GM19099 (cell line): ENCODE measurements around the gene PRKAG3.

Experiments
- POLR2A ChIP-seq: IDR thresholded peaks from 3 replicates; pipeline ENCODE4 v1.6.1; 2011; ENCODE audit warnings: low read depth; ENCODE audit not compliant: insufficient read length; ENCODE audit errors: extremely low read depth

The PRKAG3 gene

DNA sequence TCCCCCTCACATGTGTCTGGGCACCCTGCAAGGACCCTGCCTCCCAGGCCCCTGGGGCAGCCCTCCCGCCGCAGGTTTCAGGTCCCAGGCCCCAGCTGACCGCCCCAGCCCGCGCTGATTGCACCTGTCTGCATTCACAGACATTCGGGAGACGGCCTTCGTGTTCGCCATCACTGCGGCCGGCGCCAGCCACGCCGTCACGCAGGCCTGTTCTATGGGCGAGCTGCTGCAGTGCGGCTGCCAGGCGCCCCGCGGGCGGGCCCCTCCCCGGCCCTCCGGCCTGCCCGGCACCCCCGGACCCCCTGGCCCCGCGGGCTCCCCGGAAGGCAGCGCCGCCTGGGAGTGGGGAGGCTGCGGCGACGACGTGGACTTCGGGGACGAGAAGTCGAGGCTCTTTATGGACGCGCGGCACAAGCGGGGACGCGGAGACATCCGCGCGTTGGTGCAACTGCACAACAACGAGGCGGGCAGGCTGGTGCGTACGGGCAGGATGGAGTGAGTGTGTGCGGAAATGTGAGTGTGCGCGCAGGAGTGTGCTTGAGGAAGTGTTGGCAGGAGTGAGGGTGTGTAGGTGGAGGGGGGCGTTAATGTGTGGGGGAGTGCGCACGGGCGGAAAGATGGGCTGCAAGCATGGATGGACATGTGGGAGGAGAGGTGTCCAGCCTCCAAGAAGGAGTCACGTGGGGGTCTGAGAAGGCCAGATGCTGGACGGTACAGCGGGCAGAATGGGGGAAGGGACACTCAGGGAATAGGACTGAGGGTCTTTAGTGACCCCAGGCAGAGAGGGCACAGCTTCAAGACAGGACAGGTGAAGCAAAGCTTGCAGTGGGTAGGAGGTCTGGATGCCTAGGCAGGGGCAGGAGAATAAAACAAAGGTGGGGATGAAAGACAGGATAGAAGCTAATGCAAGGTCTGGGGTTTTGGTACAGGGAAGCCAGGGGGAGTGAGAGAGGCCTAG is 40.0 kb upstream of the PRKAG3 start:
- TF ChIP-seq POLR2A, result no peak

DNA sequence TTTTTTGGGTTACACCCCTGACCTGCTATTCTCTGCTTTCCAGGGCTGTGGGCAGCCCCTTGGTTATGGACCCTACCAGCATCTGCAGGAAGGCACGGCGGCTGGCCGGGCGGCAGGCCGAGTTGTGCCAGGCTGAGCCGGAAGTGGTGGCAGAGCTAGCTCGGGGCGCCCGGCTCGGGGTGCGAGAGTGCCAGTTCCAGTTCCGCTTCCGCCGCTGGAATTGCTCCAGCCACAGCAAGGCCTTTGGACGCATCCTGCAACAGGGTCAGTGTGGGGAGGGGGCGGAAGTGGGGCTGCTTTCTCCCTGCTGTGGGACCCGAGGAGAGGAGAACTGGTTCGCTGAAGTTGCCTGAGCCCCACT is 39.4 kb upstream of the PRKAG3 start:
- no peak for TF ChIP-seq POLR2A

DNA sequence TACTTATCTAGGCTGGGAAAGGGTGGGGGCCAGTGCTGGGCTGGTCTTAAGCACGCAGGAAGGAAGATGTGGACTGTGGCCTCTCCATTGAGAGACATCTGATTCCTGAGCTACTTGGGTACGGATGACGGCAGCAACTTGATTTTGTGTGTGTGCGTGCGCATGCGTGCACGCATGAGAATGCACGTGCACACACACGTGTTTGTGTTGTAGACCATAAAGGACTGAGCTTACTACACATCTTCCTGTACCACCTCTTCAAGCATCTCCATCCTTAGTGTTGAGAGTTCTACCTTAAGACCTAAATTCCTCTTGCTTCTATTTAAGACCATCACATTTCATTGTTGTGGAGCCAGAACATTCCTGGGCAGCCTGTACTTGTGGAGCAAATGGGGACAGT is 37.5 kb upstream of the PRKAG3 start:
- no peak for TF ChIP-seq POLR2A

DNA sequence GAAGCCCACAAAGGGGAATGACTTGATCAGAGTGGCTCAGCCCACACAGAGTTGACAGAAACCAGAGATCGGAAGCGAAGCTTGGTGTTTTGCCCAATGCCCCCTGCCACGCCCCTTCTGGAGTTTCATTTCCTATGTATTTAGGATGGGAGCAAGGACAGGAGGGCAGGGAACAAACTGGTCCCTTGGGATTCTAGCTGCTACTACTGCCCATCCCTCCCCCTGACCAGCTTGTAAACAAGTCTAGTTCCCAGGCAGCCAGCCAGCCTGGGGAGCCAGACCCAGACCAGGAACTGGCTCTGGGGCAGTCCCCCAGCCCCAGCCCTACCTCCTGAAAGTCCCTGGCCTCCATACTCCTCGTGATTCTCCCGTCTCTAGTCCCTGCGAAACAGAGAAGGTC is 36.3 kb upstream of the PRKAG3 start:
- TF ChIP-seq POLR2A, result no peak

DNA sequence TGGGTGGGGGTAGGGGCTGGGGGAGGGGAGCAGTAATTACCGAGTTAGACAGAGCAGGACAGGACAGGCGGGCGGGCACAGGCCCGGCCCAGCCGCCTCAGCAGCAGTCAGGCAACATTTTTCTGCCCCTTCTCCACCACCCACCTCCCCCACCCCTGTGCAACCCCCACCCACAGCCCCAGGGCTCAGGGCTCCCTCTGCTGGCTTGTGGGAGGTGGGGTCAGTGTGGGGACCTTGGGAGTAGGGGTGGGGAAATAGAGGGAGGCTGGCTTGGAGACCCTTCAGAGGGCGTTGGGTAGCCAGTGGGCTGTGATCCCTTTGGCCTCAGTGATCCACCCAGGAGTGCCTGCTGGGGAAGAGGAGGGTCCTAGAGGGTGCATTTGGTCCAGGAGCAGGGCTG is 34.4 kb upstream of the PRKAG3 start:
- TF ChIP-seq POLR2A, result no peak

DNA sequence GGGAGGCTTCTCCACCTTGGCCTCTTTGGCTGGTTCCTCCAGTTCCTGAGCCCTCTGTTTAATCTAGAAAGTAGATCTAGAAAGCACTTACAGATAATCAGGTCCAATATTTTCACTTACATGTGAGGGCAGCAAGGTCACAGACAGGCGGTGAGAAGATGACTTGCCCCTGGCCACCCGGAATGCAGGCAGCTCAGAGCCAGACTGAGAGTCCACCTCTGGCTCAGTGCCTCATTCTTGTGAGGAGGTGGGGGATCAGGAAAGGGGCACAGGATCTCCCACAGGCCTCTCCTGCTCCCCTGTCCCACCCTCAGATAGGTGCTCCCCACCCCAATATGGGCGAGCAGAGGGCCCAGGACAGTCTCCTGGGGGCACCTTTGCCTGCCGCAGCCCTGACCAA is 33.8 kb upstream of the PRKAG3 start:
- TF ChIP-seq POLR2A, result no peak

DNA sequence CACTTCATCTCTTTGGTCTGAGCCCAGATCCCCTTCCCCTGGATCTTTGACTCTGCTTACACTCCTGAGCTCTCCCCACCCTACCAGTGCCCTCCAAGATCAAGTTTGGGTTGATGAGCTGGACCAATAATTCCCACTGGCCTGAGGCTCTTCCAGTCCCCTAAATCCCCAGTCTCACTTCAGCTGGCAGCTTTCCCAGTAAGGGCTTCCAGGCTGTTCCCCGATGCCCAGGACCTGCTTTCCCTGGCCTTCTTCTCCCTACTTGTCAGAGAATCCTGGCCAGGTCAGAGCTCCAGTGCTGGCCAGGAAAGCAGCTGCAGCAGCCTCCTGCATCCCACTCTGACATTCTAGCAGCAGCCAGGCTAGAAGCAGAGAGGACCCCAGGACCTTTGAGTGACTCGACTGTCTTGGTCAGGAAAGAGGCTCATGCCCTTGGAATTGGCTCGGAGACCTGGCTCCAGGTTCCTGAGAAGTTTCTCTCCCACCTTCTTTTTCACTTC is 31.5 kb upstream of the PRKAG3 start:
- no peak for TF ChIP-seq POLR2A

DNA sequence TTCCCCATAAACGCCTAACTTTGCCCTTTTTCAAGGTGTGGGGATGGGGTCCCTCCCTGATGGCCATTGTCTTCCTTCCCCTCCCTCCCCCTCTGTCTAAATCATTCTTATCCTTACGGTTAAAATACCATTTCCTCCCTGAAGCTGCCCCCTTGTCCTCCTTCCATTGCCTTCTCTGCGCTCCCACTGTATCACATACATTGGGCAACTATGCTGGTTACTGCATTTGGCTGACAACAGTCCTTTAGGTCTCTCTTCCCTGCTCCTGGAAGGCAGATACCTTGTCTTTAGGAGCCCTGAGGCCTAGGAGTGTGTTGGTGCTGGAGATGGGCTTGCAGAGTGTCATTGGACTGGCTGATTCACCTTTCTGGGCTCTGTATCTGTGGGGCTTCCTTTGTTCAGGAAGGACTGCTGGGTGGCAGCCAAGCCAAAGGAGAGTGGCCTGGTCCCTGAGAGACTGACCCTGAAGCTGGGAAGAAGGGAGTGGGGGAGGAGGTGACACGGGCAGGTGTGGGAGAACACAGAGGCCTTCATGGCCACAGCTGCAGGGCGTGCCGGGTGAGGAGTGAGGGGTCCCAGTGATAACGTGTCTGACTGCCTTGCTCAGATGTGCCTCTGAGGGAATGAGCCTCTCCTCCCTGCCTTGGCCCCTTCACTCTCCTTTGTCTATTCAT is 30.2 kb upstream of the PRKAG3 start:
- TF ChIP-seq POLR2A, result no peak

DNA sequence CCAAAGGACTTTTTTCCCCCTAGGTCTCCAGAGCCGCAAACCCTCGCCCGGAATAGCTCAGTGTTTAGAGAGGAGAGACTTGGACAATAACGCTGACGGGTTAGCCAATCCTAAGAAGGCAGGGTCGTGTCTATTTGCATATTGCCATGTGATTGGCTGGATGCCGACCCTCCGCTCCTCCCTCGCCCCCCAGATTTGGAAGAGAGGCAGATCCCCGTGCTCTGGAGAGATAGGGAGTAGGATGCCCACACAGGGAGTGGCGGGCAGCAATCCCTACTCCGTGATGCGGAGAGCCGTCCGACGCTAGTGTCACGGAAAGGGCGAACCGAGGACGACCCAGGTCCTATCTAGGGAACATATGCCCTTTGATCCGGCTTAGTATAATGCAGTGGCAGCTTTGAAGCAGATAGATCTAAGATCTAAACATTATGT is 29.4 kb upstream of the PRKAG3 start:
- TF ChIP-seq POLR2A, result no peak

DNA sequence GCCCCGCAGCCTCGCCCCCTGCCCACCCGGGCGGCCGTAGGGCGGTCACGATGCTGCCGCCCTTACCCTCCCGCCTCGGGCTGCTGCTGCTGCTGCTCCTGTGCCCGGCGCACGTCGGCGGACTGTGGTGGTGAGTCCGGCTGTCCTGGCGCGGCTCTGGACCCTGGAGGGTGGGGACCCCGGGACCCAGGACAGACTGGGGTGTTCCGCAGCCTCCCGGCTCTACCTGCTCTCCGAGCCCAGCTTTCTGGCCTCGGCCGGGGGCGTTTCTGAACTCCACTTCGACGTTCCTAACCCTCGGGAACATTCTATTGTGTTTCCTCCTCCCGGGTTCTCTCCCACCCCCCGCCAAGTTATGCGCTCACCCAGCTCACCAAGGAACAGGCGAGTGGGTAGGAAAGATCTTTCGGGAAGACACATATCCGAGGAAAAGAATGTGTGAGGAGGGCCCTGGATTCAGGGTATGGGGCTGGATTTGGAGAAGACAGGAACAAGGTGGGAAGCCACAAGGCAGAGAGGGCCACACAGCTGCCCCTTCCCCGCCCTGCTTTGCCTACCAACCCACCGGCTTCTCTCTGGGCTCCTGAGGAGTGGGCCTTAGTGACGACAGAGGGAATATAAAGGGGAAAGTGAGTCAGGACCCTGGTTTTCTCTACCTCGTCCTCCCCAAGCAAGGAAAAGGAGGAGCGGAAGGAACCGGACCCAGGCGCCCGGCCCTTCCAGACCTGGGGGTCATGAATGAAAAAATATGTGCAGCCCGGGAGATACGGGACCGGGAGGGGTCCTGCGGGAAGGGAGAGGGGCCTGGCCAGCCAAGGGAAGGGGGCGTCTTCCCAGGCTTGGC is 28.6 kb upstream of the PRKAG3 start:
- no peak for TF ChIP-seq POLR2A

DNA sequence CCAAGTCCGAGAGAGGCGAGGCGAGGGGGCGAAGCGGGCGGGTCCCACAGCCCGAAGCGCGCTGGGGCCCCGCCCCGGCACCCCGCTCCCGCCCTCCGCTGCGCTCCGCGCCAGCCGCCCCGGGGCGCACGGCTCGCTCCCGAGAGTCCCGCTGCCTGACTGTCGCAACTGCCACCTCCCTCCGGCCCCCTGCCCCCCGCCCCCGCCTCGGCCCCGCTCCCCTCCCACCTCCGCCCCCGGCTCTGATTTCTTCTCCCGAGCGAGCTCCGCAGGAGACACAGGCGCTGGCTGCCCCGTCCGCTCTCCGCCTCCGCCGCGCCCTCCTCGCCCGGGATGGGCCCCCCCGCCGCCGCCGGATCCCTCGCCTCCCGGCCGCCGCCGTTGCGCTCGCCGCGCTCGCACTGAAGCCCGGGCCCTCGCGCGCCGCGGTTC is 28.0 kb upstream of the PRKAG3 start, which contains the start of gene WNT6:
Gene WNT6 (plus strand): TSS at position 250 of the 432 bp plus-strand sequence. CDS start 233 bp downstream, outside the sequence.
- TF ChIP-seq POLR2A, result no peak

DNA sequence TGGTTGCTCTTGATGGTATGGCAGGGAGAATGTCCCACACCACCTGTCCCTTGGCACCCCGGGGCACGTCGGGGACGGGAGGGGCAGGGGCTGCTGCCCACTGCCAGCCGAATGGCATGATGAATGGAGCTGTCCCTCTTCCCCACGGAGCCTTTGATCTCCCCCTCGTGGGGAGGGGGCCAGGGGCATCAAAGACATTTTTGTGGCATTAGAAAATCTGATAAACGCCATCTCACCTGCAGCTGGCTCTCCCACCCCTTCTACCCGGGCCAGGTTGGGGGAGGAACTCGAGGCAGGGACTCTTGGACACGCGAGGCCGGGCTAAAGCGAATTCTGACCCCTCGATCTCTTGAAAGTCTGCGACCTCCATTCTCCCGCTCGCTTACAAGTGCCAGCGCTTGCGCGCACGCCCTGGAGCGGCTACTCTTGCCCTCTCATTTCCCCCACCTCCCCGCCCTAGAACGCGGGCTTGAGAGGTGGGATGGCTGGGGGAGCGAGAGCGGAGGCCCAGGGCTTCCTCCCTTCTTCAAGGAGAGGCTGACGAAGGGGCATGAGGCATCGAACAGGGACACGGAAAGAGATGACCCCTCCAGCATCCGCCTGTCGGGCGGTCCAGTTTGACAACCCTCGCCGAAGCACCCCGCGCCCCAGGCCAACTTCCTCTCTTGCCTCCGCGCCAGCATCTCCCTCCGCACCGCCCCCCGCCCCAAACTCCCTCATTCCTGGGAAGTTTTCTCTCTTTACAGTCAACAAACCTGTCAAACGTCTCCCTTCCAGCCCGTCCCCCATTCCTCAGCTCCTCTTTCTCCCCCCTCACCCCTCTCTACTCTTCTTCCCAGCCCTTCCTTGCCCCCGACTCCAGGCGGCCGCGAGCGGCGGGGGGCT is 27.3 kb upstream of the PRKAG3 start:
- no peak for TF ChIP-seq POLR2A

DNA sequence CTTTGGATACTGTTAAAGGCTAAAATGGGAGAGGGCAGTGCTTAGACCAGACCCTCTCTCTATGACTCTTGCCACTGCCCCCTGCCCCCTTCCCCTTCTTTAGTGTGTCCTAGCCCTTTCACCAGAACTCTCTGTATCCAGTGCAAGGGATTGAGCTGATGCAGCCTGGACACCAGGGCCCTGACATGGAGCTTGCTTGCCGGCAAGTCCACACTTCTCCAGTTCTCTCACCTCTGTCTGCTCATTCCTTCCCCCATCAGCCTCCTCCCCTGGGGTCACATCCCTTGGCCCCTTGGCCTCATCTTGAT is 26.5 kb upstream of the PRKAG3 start:
- no peak for TF ChIP-seq POLR2A
